Adrenal gland (tissue), 5 donors: ENCODE data around the gene NEDD8.

Experiments used
- POLR2A ChIP-seq, 2 donors: fragments of 450-650 bp; IDR thresholded peaks; one replicate each; pipeline ENCODE4 v1.6.1; 2017; ENCODE audit warnings: antibody characterized with exemption in 2 of 2, mild to moderate bottlenecking in 2 of 2, moderate library complexity in 1 of 2
- TF ChIP-seq, protein P1 (sequence below), 6 experiments: fragments of 450-650 bp in 4 of 6; fragments of 200-600 bp in 2 of 6; sonication (generic) in 1 of 6; IDR thresholded peaks; 1 replicate in 5 of 6; 2 replicates in 1 of 6; pipeline versions ENCODE4 v1.5.1 to v1.8.0; 2016 to 2021; ENCODE audit warnings: antibody characterized with exemption in 6 of 6, mild to moderate bottlenecking in 2 of 6, moderate library complexity in 1 of 6
- donor health status: DM: no; HTN: no; CAD: no.

DNA sequence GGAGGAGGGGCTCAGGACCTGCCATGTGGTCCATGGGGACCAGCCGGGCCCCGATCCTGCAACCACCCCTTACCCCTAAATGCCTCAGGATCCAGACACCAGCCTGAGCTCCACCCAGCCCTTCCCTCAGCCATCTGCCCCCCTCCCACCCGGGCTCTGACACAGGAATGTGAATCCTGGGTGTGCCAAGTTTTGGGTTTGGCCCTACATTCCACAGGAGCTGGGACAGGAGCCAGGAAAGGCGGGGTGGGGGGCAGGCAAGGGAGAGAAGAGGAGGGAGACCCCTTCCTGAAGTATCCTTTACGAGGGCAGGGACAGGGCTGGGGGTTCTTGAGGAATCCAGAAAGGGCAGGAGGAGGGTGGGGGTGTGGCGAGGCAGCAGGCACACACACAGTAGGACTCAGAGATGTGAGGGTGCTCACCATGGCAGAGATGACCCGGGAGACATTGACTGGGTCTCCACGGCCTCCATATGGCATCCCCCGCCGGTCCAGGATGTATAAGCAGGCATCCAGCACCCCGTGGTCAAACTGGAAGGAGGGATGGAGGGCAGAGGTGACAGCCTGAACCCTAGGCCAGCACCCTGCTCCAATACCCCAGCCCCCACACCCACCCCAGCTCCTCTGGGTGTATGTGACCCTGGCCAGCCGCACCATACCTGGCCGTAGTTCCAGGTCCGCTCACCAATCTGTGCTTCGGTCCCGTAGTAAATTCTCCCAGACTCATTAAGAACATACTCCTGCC is 27.3 kb upstream of the NEDD8 start:
- TF ChIP-seq, protein P1, sequence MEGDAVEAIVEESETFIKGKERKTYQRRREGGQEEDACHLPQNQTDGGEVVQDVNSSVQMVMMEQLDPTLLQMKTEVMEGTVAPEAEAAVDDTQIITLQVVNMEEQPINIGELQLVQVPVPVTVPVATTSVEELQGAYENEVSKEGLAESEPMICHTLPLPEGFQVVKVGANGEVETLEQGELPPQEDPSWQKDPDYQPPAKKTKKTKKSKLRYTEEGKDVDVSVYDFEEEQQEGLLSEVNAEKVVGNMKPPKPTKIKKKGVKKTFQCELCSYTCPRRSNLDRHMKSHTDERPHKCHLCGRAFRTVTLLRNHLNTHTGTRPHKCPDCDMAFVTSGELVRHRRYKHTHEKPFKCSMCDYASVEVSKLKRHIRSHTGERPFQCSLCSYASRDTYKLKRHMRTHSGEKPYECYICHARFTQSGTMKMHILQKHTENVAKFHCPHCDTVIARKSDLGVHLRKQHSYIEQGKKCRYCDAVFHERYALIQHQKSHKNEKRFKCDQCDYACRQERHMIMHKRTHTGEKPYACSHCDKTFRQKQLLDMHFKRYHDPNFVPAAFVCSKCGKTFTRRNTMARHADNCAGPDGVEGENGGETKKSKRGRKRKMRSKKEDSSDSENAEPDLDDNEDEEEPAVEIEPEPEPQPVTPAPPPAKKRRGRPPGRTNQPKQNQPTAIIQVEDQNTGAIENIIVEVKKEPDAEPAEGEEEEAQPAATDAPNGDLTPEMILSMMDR (IDR thresholded peaks at IDR 0.05) = no peak
- TF ChIP-seq POLR2A (IDR thresholded peaks at IDR 0.05) = no peak
